ENCODE data around the gene MAOB. TPM values are rescaled to one million over a fixed set of nuclear protein-coding genes. Genes with fewer than 3 reads are reported as not detected.

Gene MAOB
- polyA plus RNA-seq, 1 experiment, result 0.52 TPM

GRCh38 chrX:43868791-43869190 lies 13.5 kb downstream of the MAOB start:
- Histone ChIP-seq H3K27me3 (ENCODE audit: control insufficient read depth, insufficient read depth, low read length) (no peaks in the 10 kb centered on the region), H3K27ac (ENCODE audit: low read depth, low read length) (no peak overlapping the region), H3K9me3 (ENCODE audit: control insufficient read depth, insufficient read depth, low read length) (no peaks in the 10 kb centered on the region), H3K4me3 (ENCODE audit: low read depth, low read length) (no peak overlapping the region)
- TF ChIP-seq CTCF (IDR thresholded peaks at IDR 0.05; ENCODE audit: low read depth, low read length), result no peak
- CTCF ChIA-PET, result no interaction called here
- DNase-seq (ENCODE audit: low read depth, low spot score), result no peak
- POLR2A ChIA-PET, result no interaction called here

GRCh38 chrX:43866423-43866822 lies 15.8 kb downstream of the MAOB start:
- Histone ChIP-seq H3K4me3 (ENCODE audit: low read depth, low read length) (no peak overlapping the region), H3K27me3 (ENCODE audit: control insufficient read depth, insufficient read depth, low read length) (no peaks in the 10 kb centered on the region), H3K9me3 (ENCODE audit: control insufficient read depth, insufficient read depth, low read length) (no peaks in the 10 kb centered on the region), H3K27ac (ENCODE audit: low read depth, low read length) (no peak overlapping the region)
- CTCF ChIA-PET, result no interaction called here
- POLR2A ChIA-PET, result no interaction called here
- DNase-seq (ENCODE audit: low read depth, low spot score), result no peak
- no peak for TF ChIP-seq CTCF (IDR thresholded peaks at IDR 0.05; ENCODE audit: low read depth, low read length)

- TF ChIP-seq CTCF (IDR thresholded peaks at IDR 0.05; ENCODE audit: low read depth, low read length), result no peak
- H3K4me3 ChIP-seq (ENCODE audit: low read depth, low read length), result no peak overlapping the region
- DNase-seq (ENCODE audit: low read depth, low spot score), result no peak
- ChIA-PET POLR2A (no interaction called here), CTCF (no interaction called here)
- H3K27me3 ChIP-seq (ENCODE audit: control insufficient read depth, insufficient read depth, low read length), result no peaks in the 10 kb centered on the region
- no peaks in the 10 kb centered on the region for H3K9me3 ChIP-seq (ENCODE audit: control insufficient read depth, insufficient read depth, low read length)
- no peak overlapping the region for H3K27ac ChIP-seq (ENCODE audit: low read depth, low read length)
Measured at GRCh38 chrX:43865791-43866190, 16.5 kb downstream of the MAOB start.

GRCh38 chrX:43862434-43862833 lies 19.8 kb downstream of the MAOB start:
- no peak for DNase-seq (ENCODE audit: low read depth, low spot score)
- CTCF ChIA-PET, result no interaction called here
- Histone ChIP-seq H3K9me3 (ENCODE audit: control insufficient read depth, insufficient read depth, low read length) (no peaks in the 10 kb centered on the region), H3K4me3 (ENCODE audit: low read depth, low read length) (no peak overlapping the region), H3K27me3 (ENCODE audit: control insufficient read depth, insufficient read depth, low read length) (no peaks in the 10 kb centered on the region), H3K27ac (ENCODE audit: low read depth, low read length) (no peak overlapping the region)
- TF ChIP-seq CTCF (IDR thresholded peaks at IDR 0.05; ENCODE audit: low read depth, low read length), result no peak
- POLR2A ChIA-PET, result no interaction called here

- CTCF ChIA-PET, result no interaction called here
- no peak overlapping the region for H3K27ac ChIP-seq (ENCODE audit: low read depth, low read length)
- H3K4me3 ChIP-seq (ENCODE audit: low read depth, low read length), result no peak overlapping the region
- DNase-seq (ENCODE audit: low read depth, low spot score), result no peak
- H3K27me3 ChIP-seq (ENCODE audit: control insufficient read depth, insufficient read depth, low read length), result no peaks in the 10 kb centered on the region
- POLR2A ChIA-PET, result no interaction called here
- TF ChIP-seq CTCF (IDR thresholded peaks at IDR 0.05; ENCODE audit: low read depth, low read length), result no peak
- no peaks in the 10 kb centered on the region for H3K9me3 ChIP-seq (ENCODE audit: control insufficient read depth, insufficient read depth, low read length)
Measured at GRCh38 chrX:43861750-43862149, 20.5 kb downstream of the MAOB start.
